GM18868 (cell line): ENCODE data around the gene SLC2A9.

Experiments used
- ATAC-seq: cut with Tn5 transposase; IDR thresholded peaks from one replicate; pipeline ENCODE4 v1.9.1; 2021; ENCODE audit warnings: mild to moderate bottlenecking, moderate library complexity; ENCODE audit not compliant: unreplicated experiment

The SLC2A9 gene

DNA sequence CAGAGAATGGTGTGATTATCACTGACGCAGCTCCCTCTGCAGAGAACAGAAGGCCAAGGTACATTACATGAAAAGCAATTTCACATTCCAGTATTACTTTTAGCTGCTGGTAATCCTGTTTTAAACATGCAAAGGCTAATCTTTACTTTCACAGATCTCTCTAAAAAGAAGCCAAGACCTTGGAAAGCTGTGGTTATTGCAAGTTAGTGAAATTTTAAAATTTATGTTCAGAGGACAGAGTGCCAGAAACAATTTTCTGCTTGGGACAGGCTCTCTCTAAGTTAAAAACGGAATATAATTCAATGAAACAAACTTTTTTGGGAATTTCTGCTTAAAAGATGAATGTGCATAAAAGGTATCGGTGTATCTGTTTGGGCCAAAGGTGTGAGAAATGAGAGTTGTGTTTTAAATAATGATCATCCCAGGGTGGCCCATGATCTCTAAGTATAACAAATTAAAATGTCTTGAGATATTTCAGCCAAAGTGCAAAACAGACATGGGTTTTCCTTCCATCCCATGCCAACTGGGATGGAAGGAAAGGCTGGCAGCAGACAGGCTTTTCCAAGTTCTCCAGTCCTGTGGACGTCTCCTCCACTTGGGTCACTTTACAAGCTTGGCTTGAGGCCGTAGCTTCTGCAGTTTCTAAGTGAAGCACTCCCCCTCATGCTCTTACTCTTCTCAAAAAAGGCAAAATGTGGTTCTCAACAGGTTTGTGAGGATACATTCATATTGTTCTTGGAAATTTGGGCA is 121.8 kb downstream of the SLC2A9 start:
- no peak for ATAC-seq

DNA sequence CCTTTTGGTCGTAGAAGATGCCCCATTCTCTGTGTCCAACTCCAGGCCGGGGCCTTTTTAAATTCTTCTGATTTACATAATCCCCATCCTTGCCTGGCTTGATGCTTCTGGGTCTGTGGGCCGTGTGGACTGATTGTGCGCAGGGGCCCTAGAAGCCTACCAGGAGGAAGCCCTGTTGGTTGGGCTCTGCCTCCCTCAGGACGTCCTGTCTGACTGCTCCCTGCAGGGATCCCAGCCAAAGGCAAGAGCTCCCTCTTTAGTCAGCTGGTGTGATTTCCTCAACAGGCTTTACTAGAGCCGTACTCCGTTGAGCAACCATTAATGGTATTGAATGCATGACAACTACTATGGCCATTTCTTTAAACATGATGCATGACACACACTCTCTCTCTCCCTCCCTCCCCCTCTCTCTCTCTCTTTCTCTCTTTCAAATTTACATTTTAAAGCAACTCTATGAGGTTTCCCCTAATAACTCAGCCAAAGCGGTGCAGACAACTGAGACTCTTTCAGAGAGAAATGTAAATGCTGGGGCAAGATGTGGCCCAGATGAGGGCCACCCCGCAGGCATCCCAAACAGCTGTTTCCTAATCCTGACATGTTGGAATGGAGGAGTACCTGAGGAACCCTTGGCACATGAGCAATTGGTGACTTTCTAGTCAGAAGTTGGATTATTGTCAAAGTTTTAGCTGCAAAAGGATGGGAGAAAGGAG is 122.5 kb downstream of the SLC2A9 start:
- ATAC-seq = no peak

DNA sequence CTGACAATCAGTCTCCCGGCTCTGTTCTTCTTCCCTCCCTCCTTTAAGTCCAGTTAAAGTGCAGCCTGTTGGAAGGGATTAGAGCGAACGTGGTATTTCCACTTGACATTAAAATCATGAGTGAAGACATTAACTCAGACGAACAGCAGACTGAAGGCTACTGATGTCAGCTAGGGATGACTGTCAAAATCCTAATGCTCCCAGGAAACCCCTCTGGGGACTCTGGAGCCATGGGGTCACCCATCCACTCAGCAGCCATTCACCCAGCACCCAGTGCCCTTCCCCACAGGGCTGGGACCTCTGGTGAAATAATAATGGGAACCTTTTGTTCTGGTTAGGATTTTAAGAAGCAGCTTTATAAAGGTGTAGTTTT is 126.0 kb downstream of the SLC2A9 start:
- ATAC-seq = no peak

DNA sequence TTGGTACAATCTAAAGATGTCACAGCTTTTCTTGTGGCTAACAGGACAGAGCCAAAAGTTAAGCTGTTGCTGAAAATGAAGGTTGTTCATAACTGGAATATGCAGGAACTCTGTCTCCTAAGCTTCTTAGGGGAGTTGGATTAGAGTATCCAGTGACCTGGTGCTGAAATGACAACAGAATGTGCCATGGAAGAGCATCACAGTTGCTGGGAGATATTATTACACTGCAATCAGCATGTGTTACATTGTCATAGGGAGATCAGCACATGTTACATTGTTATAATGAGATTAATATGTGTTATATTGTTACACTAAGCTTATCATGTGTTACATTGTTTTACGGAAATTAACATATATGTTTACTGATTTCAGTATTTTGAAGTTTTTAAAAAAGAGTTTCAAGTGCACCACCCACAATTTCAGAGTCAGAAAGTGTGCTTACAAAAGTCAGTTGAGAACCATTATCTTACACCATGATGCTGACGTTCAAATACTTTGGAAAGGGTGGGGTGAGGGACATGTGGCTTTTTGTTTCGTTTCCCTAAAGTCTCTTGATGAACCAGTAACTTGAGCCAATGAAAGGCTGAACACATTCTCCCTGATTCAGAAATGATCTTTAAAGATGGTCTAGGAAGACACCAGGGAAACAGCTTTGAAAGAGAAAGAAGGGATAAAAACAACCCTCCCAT is 126.5 kb downstream of the SLC2A9 start:
- no peak for ATAC-seq

DNA sequence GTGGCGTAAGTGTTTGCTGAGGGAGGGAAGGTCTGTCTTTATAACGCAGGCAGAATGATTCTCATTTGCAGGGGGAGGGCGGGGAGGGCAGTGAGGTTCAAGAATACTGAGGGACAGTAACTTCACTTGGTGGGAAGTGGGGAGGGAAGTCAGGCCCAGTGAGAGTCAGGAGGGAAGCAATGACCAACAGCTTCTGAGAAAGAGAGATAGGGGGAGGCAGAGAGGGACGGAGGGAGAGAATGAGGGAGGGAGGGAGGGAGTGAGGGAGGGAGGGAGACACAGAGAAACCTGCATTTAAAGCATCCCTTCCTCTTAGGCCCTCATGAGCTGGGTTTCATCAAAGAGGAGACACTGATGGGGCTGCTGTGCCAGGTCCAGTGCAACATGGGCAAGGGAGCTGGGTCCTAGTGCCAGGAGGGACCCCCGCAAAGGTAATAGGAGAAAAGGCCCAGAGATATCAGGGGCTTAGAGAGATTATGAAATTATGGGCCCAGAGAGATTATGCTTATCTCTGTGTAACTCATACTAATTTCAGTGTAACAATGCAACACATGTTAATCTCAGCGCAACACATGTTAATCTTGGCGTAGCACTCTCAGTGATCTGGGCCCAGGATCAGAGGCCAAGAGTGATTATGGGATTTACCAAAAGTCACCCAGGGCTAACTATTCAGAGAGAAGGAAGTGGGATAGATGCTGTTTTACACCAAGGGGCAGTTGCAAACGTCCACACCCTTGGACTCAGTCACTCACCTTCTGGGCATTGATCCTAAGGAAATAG is 127.8 kb downstream of the SLC2A9 start:
- no peak for ATAC-seq

DNA sequence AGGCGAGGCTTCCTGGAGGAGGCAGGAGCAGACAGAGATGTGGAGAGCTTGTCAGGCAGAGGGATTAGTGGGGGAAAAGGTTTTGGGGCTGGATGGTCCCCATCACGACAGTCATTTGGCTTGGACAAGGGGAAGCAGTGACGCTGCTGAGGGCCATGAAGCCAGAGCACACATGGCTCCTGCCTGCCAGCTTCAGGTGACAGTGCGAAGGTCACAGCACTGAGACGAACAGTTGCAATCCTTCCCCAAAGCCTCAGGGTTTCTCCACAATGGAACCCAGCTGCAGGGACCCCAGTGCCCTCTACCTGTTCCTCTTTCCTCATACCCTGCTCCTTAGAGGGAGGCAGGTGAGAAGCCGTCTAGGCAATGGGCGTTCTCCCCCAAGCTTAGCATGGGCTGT is 129.6 kb downstream of the SLC2A9 start:
- ATAC-seq = no peak

DNA sequence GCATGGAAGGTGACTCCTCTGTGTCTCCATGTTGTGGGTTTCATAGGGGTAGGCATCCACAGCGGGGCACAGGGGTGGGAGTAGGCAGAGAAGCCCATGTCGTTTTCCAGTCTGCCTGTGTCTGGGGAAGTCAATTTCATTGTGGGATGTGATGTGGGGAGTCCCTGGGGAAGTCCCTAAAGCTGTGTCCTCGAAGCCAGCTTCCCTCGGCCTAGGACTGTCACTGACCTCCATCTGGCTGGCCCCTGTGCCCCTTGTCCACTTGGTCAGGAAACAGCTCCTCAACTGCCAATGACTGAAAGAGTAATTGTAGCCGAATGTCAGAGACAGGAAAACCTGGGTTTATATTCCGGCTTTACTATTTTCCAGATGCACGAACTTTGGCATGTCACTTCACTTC is 130.2 kb downstream of the SLC2A9 start:
- ATAC-seq = no peak

DNA sequence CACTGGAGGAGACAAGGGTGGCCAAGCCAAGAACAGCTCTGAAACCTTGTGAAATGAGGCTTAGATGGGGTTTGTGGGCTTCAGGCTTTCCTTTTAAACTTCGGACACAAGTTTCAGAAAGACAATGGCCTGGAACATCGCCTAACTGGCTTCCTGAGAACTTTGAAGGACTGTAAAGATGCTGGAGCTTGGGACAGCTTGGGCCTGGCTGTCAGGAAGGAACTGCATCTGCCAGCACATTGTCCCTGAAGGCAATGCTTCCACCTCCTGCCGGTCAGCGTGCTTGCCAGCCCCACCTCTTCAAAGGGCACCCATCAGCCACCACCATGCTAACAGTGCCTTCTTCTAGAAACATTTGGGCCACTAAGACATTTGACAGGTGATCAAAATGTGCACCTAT is 132.0 kb downstream of the SLC2A9 start:
- no peak for ATAC-seq

DNA sequence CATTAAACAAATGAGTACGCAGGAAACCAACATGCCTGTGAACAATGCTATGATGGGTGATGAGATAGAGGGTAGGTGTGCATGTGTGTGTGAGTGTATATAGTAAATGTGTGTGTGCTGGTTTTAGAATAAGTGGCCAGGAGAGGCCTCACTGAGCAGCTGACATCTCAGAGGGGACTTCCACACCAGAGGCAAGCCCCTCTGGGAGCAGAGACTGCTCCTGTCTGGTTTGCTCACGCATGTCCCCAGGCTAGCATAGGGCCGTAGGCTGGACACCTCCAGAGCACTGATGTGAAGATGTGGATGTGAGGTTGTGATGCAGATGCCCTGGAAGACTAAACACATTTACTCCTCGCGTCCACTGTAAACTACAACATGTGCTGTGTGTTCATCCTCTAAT is 135.3 kb downstream of the SLC2A9 start:
- ATAC-seq = no peak

DNA sequence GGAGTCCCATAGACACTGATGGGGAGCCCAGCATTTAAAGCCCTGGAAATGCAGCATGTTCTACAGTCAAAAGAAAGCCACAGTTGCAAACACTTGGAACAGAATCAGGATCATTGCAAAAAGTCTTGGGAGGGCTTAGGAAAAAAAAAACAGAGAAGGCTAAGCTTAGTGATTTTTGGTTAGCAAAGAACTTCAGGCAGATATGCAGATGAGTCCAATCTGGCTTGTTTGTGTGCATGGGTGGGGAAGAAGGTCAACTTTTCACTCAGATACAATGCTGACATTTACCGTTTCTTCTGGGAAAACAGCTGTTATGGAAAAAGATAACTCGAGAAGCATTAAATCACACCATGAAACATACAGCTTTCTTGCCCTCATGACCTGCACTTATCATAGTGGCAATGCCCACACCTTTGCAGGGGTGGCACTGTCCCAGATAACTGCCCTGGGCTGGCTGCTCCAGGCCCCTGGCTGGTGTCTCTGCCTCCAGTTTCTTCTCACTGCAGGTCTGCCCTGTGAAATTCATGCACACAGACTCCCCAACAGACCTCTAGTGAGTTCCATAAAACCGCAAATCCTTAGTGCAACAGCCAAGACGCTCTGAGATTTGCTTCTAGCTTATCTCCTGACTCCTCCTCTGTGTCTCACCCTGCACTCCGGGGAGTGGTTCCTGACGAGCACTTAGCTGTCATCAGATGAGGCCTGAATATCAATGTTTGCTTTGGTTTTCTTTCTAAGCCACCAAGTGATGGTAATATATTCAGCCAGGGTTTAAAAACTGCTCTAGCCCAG is 140.7 kb downstream of the SLC2A9 start:
- ATAC-seq = no peak

DNA sequence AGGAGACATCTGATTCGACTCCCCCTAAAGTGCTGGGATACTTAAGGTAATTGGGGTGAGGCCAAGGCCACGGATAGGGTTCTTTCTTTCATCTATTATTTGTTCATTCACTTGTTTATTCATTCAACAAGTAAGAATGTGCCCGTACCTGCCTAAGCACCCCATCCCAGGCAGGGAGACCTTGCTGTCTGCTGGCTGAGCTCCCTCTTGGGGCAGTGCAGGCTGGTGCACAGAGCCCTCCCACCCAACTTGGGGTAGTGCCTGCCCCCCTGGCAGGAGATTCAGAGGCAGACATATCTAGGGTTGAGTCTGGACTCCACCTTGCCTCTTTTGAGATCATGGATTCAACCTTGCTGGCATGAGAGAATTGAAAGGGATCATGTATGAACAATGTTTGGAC is 144.2 kb downstream of the SLC2A9 start:
- ATAC-seq = no peak

DNA sequence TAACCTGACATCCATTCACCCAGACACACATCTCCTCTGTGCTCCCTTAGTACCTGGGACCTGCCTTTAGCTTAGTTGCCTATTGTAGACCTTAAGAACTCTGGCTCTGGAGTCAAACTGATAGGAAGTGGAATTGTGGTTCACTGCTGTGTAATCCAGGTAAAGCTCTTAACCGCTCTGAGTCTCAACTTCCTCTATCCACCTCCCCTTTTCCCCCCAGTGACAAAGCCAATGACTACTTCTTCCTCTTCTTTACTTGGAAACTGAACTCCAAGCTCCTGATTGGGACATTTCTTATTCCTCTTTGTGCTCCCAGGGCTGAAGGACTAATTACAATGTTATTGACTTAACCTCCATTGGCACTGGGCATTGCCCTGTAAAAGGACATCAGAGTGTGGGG is 145.8 kb downstream of the SLC2A9 start:
- no peak for ATAC-seq

DNA sequence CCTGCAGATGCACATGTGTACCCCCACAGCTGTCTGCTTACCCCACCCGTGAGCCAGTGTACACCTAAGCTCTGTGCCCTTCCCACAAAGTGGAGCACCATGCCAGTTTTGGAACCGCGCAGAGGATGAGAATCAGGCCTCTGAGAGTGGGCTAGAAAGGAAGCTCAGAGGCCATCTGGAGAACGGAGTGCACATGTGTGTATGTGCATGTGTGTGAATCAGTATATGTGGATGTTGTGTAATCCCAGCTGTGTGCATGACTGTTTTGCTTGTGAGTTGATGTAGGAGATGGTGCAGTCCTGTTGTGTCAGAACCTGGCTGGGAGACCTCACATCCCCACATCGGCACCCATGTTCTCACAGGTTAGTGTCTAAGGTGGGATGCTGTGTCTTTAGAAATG is 146.9 kb downstream of the SLC2A9 start:
- no peak for ATAC-seq

DNA sequence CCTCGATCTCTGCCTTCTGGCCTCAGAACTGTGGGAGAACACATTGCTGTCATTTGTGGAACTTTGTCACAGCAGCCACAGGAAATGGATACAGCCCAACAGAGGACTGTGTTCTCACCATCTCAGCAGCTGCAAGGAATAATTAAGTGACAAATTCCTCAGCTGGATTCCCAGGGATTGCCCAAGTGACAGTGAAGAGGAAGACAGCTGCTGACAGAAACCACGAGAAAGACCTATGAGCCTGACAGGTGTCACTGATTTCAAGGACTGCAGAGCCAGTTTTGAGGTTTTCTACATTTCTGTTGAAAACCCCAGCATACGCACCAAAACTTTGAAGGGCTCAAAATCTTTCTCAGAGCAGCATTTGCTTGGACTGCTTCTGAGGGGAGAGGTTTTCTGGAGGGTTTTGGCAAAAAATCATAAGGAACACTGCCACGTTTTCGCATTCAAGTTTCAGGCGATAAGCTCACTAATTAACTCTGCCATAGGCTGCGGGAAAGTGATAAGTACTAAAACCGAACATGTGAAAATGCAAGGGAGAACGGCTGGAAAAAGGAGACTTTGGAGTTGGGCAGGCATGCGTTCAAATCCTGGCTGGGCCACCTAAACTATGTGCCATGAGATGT is 151.0 kb downstream of the SLC2A9 start:
- no peak for ATAC-seq

DNA sequence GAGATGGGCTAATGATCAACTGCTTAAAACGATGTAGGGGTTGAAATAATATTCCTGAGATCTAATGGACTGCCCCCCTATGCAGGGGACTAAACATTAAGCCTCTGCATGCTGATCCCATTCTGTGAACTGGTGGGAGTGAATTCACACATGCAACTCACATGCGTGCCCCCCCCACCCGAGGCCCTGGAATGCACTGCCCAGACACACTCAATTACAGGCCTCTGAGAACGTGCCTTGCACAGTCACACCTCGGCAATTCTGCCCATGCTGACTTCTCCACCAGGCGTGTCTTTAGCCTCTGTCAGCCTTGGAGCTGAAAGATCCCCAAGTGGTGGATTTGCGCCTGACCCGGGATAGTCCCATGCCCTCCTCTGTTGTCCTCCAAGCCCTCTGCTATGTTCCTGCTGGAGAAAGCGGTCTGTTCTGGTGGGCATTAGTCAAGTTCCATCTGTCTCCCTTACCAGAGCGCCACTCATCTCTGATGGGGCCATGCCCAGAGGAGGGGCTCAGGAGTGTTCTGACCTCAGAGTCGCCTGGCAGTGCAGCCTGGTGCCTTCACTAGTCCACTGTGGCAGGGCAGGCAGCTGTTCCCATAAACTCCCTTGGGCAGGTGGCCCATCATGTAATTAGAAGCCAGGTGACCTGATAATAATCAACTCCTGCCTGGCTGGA is 153.4 kb downstream of the SLC2A9 start:
- ATAC-seq = no peak

DNA sequence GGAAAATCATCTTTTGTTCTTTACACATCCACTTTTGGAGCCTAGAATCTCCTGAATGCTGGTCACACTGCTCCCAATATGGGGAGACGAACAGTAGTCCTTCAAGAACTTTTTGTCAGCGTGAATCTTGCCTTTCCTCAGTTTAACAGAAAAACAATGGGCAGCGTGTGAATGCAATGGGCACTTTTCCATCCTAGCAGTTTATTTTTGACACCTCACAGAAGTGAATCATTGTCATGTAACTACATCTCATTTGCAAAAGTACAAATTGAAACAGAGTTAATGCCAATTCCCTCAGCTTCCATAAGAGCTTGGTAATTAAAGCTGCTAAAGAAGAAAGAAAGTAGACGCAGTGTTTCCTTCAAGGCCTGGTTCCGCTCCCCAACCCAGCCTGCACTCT is 154.4 kb downstream of the SLC2A9 start:
- ATAC-seq = no peak

DNA sequence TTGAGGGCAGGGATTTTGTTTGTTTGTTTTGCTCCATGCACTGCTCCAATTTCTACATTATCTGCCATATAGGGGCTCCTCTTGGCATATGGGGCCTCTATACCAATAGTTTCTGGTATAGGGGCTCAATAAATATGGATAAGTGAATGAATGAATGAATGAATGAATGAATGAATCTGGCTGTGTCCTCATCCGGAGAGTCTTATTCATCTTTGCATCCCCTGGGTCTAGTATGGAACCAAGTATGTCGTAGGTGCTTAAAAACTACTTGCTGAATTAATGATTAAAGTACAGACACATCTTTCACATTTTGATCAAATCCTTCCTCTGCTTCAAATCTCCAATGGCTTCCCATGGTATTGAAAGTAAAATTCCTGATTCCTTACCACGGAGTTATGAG is 159.7 kb downstream of the SLC2A9 start:
- ATAC-seq = no peak

DNA sequence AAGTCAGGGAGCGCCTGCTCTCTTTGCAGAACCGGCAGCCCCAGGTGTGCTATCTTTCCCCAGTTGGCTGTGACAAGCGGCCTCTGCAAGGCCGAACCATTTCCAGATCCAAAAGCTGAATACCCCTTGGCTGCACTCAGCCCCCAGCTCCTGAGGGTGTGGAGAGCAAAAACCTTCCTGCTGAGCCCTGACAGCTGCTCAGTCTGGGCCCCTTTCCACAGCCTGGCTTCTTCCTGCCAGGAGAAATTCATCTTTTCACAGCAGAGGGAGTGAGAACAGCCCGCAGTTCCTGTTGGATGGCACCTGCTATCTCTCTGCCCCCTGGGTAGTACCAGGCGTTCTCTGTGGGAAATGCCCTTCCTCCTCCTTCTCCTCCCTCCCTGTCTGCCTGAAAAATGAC is 161.5 kb downstream of the SLC2A9 start:
- no peak for ATAC-seq

DNA sequence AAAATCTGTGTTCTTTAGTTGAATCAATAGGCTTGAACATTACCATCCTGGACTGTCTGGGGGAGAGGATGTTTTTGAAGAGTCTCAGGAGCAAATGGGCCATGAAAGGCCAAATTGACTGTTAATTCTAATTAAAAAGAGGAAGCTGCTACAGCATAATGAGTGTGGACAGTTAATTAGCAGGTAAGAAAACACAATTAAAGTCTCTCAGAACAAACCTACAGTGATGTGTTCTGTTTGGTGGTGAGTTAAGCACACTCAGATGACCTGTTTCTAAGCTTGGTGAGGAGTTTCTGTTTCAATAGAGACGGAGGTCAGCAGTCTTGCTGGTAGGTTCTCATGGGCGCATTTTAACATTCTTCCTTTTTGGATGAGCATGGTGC is 171.8 kb downstream of the SLC2A9 start:
- ATAC-seq = peak; percentile 85
